HG03159 (cell line): ENCODE measurements around the gene PRUNE2.

ENCODE experiments used
- ATAC-seq: cut with Tn5 transposase; IDR thresholded peaks from one replicate; pipeline ENCODE4 v1.9.1; 2021; ENCODE audit warnings: mild to moderate bottlenecking, moderate library complexity; ENCODE audit not compliant: unreplicated experiment

PRUNE2 gene

GRCh38 chr9:76664120-76664519 lies 241.8 kb downstream of the PRUNE2 start:
- ATAC-seq: no peak

DNA sequence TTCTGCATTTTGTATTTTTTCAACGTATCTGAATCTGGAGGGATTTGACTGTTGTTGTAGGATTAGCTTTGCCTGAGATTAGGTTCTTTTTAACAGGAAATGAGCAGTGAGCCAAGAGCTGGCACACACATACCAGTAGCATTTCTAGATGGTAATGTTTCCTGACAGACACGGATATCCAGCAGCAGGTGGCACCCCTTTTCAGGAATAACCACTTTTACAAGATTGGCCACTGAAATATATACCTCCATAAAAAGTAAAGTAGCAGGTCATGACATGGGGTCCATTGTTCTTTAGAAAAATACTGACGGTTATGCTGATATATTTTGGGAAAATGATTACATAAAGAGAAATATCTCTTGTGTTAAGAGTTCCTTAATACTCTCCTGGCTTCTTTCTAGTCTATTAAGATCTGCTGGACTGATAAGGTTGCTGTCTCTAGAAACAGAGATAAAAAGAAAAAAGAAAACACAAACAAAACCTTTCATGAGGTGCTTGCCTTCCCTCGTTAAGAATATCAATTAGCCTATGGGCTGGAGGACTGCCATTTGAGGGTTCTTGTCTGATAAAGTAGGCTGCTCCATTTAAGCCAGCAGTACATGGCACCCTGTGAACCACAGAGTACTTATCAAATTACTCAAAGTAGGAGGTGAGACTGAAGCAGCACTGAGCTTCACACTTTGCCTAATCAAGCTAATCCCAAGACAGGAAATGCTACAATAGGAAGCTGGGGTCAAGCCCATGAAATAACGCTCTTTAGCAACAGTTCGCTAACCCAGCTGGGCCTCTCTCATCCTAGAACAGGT lies 243.2 kb downstream of the PRUNE2 start:
- ATAC-seq: no peak

DNA sequence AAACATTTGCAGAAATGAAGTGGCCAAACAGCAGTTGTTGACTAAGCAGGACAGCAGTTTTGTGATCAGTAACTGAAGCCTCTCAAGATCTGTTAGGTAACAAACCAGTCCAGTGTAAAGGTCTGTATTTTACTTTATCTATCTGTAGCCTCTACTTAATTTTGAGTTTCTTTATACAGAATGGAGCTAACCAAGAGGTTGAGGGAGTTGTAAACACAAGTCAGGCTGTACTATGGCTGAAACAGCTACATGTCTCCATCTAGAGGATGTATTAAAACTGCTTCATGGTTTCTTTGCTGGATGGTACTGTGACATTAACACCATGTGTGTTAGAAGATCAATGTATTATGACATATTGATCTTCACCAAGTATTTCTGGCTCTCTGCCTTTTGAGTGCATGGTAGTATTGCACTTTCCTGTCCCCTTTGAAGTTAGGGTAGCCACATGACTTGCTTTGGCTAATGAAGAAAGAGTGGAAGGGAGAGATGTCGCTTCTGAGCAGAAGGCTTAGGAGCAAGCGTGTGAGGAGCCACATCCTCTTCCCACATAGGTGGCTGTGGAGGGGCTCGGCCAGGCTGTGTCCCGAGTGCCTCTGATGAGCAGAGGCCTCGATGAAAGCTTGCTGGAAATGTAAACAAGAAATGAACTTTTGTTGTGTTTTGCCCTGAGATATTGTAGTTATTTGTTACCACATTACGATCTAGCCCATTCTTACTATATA lies 247.2 kb downstream of the PRUNE2 start:
- ATAC-seq: peak; percentile 91

- no peak for ATAC-seq
Measured at GRCh38 chr9:76657265-76657664, 248.6 kb downstream of the PRUNE2 start.

- ATAC-seq: no peak
Measured at GRCh38 chr9:76655971-76656370, 249.9 kb downstream of the PRUNE2 start.

- ATAC-seq: no peak
Measured at GRCh38 chr9:76655121-76655541, 250.8 kb downstream of the PRUNE2 start.

- no peak for ATAC-seq
Measured at GRCh38 chr9:76654575-76654974, 251.3 kb downstream of the PRUNE2 start.

DNA sequence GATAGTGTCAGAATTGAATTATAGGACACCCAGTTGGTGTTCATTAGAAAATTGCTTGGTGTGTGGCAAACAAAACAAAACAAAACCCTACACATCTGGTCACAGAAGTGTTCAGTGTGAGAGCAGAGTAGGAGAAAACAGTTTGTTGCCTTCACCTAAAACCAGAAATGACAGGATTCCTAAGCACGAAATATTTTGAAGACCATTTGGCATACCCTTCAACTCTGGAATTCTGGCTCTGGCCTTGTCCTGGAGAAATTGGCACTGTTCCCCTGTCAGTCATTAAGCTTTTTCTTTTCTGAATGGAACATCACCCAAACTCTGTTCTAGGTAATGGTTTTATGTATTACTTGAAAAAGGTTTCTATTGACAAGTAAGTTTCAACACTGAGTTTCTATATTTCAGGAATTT lies 251.9 kb downstream of the PRUNE2 start:
- ATAC-seq: no peak

DNA sequence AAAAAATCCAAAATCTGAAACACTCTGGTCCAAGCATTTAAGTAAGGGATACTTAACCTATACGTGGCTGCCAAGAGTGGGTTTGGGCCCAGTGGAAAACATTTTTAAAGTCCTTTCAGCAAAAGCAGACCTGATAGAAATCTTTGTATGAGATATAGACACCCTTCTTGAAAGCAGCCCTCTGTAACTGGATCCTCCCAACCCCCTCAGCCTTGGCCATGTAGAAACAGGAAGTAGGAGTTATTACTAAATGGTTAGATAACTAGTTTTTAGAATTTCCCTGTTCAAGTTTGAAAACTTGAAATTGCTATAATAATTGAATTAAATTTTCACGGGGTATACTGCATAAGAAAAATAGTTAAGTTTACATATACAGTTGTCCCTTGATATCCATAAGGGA lies 253.0 kb downstream of the PRUNE2 start:
- ATAC-seq: no peak

GRCh38 chr9:76651119-76651705 lies 254.7 kb downstream of the PRUNE2 start:
- ATAC-seq: no peak

DNA sequence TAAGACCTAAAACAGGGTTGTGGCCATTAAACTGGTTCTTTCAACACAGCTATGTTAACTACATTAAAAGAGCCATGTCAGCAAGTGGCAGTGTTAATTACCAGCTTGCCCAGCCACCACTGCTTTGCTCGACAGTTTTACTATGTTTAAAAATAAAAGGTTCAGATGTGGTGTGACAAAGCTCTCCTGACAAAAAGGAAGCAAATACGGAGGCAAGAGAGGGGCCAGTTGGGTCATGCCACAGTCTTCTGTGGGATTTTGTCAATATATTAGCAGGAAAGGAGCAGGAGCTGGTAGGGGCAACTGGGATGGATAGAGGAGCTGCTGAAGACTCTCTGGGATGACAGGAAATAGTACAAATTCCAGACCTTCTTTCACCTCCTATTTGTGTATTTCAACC lies 255.2 kb downstream of the PRUNE2 start:
- ATAC-seq: no peak

- ATAC-seq: no peak
Measured at GRCh38 chr9:76649894-76650293, 256.0 kb downstream of the PRUNE2 start.

DNA sequence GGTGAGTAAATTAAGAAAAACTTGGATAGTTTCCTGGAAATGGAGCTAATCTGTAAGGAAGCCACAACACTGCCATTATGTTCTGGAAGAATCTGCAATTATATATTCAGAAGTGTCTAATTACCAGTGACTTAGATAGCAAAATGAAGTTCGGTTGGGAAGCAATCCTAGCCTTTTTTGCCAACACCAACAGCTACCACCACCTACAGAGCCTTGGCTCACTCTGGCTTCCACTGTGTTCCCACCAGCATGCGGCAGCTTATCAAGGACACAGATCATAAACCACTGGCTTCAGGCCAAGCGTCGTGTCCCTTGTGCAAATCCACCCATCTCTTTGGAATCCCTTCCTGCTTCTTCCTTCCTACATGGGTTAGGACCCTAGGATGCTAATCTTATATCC lies 259.7 kb downstream of the PRUNE2 start:
- no peak for ATAC-seq

GRCh38 chr9:76644647-76645250 lies 261.2 kb downstream of the PRUNE2 start:
- no peak for ATAC-seq

GRCh38 chr9:76644171-76644570 lies 261.7 kb downstream of the PRUNE2 start:
- ATAC-seq: peak; percentile 20

DNA sequence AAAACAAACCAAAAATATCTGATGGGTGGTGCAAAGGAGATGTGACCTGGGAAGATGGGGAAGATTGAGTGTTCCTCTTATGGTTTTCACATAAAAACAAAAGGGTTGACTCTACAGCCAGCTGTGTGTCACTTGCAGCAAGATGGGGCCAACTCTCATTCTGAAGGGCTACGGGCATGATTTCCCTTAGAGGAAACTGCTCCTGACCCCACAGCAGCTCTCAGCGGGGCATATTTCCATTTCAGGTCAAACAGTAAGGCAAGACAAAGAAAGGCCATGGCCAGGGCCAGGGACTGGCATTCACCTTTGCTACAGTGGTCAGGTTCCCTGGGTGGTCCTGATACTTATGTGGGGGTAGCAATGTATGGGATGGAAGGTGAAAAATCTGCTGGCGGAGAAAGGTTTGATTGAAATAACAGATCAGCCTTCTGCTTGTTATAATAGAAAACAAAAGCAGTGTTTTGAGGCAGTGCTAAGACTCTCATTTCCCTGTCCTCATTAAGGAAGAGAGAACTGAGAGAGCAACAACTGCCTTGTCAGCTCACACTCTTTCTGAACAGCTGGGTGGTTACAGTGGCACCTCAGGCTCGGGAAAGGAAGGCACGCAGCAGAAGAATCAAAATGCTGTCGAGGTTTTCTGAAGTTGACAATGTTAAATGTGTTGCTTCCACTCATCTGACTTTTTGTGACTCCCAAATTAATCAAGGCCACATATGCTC lies 262.4 kb downstream of the PRUNE2 start:
- peak; percentile 99 for ATAC-seq

DNA sequence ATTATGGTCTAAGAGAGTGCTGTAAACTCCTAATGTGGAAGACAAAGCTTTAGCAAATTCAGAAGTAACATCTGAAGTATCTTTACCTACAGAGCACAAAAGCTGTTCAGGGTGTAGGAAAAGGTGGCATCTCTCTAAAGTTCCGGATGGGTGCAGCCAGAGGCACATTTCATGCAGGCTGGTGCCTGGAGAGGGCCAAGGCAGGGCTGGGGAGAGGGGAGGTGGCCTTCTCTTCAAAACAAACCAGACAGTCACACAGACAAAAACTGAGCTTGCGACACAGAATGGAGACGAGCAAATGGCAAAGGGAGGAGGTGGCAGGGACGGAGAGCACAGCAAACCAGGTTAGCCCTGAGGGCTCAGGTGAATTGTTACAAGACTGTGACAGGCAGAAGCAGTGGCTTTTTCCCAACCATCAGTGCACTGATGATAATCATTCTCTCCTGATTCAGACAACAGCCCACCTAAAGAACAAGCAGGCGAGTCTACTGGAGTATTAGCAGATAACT lies 263.2 kb downstream of the PRUNE2 start:
- ATAC-seq: no peak

- ATAC-seq: no peak
Measured at GRCh38 chr9:76642074-76642473, 263.8 kb downstream of the PRUNE2 start.

DNA sequence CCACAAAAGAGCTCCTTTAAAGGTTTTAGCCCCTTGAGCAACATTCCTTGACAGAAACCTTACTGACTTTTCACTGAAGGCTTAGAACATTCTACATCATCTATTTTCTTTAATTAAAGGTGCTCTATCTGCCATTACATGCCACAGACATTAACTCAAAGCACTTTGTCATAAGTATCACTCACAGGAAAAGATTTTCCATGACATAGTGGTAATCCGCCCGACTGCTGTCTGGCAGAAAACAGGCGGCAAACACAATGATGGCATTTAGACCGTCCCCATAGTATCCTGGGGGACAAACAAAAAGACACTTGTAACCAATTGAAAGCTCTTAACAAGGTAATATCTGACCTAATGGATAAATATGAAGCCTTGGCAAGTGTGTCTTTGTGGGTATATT lies 267.9 kb downstream of the PRUNE2 start:
- ATAC-seq: no peak

DNA sequence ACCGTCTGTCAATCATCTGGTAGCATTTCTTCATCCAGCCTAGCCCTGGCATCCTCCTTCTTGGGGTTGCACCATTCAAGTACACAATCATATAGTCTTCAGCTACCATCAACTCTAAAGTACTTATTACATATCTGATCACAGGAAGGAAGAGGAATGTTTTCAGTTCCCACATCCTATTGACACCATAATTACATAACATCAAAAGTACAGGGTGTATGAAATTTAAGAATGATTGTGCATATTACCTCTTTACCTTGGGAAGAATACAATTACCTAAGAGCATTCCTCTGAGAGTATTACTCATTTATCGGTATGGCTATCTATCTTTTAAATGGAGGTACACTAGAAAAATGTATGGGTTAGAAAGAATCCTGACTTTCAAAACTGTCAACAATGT lies 268.5 kb downstream of the PRUNE2 start:
- ATAC-seq: no peak
